Mesodermal cell (in vitro differentiated cells): Measurements from ENCODE around the gene TPPP2.

Source experiments
- H3K27ac ChIP-seq: 2 replicates; pipeline ENCODE4 v1.7.0; 2013; ENCODE audit warnings: mild to moderate bottlenecking, low read depth, low read length, moderate library complexity; ENCODE audit not compliant: severe bottlenecking
- H3K36me3 ChIP-seq: 2 replicates; pipeline ENCODE4 v1.7.1; 2013; ENCODE audit warnings: mild to moderate bottlenecking, low read length, moderate library complexity; ENCODE audit not compliant: control insufficient read depth, insufficient read depth
- H3K4me1 ChIP-seq: one replicate; pipeline ENCODE4 v1.7.1; 2013; ENCODE audit warnings: mild to moderate bottlenecking, low read length; ENCODE audit not compliant: insufficient read depth, control insufficient read depth, poor library complexity, severe bottlenecking
- H3K4me3 ChIP-seq: 2 replicates; pipeline ENCODE4 v1.7.0; 2013; ENCODE audit warnings: low read length, control low read depth, mild to moderate bottlenecking; ENCODE audit not compliant: insufficient read depth, poor library complexity, severe bottlenecking; ENCODE audit errors: extremely low read depth
- H3K9me3 ChIP-seq: 2 replicates; pipeline ENCODE4 v1.7.1; 2013; ENCODE audit warnings: mild to moderate bottlenecking, low read length, moderate library complexity; ENCODE audit not compliant: control insufficient read depth
- WGBS, 2 experiments: methylation state at CpG; one replicate each; pipeline ENCODE4 v1.1.5; 2013; ENCODE audit warnings: missing lambda C conversion rate in 2 of 2; ENCODE audit not compliant: insufficient coverage in 2 of 2; 5-methylcytosine and 5-hydroxymethylcytosine counted together

TPPP2 gene

GRCh38 chr14:21048638-21049037, 18.6 kb downstream of the TPPP2 start:
- Histone ChIP-seq H3K9me3 (no peaks in the 10 kb centered on the region), H3K27ac (no peak overlapping the region), H3K36me3 (no peaks in the 10 kb centered on the region), H3K4me1 (peaks cover 9% of the 10 kb centered on the region), H3K4me3 (no peak overlapping the region)
- WGBS, 2 experiments, result 90 to 100% methylated on average over 1 to 2 of the region's 2 CpGs

- Histone ChIP-seq H3K4me1 (peaks cover 3% of the 10 kb centered on the region), H3K9me3 (no peaks in the 10 kb centered on the region), H3K36me3 (no peaks in the 10 kb centered on the region), H3K27ac (no peak overlapping the region), H3K4me3 (no peak overlapping the region)
- WGBS, 2 experiments, result 100% methylated on average over 1 of the region's 3 CpGs; no CpG with 5 or more reads in 1 of the 2 experiments
Observed at GRCh38 chr14:21049271-21049673, 19.3 kb downstream of the TPPP2 start.

GRCh38 chr14:21050597-21050996, 20.6 kb downstream of the TPPP2 start:
- Histone ChIP-seq H3K27ac (no peak overlapping the region), H3K36me3 (no peaks in the 10 kb centered on the region), H3K9me3 (no peaks in the 10 kb centered on the region), H3K4me3 (no peak overlapping the region), H3K4me1 (peaks cover 3% of the 10 kb centered on the region)
- WGBS, 2 experiments, result 92 to 100% methylated on average over 1 of the region's 3 CpGs

GRCh38 chr14:21053184-21054122, 23.4 kb downstream of the TPPP2 start:
- Histone ChIP-seq H3K9me3 (no peaks in the 10 kb centered on the region), H3K27ac (no peak overlapping the region), H3K36me3 (no peaks in the 10 kb centered on the region), H3K4me3 (no peak overlapping the region), H3K4me1 (peaks cover 3% of the 10 kb centered on the region)
- WGBS, 2 experiments, result 89% methylated on average over 16 to 18 of the region's 20 CpGs

GRCh38 chr14:21054123-21054767, 24.2 kb downstream of the TPPP2 start:
- Histone ChIP-seq H3K4me3 (no peak overlapping the region), H3K9me3 (no peaks in the 10 kb centered on the region), H3K4me1 (peaks cover 3% of the 10 kb centered on the region), H3K27ac (no peak overlapping the region), H3K36me3 (no peaks in the 10 kb centered on the region)
- WGBS, 2 experiments, result 92% methylated on average over 2 of the region's 3 CpGs

GRCh38 chr14:21054768-21055145, 24.7 kb downstream of the TPPP2 start:
- H3K9me3 ChIP-seq, result no peaks in the 10 kb centered on the region
- peaks cover 3% of the 10 kb centered on the region for H3K4me1 ChIP-seq
- no peak overlapping the region for H3K27ac ChIP-seq
- no peak overlapping the region for H3K4me3 ChIP-seq
- 100% methylated on average over 1 of the region's 4 CpGs; no CpG with 5 or more reads in 1 of the 2 experiments for WGBS, 2 experiments
- H3K36me3 ChIP-seq, result no peaks in the 10 kb centered on the region

- 64 to 68% methylated on average over 3 to 4 of the region's 5 CpGs for WGBS, 2 experiments
- Histone ChIP-seq H3K9me3 (no peaks in the 10 kb centered on the region), H3K4me3 (no peak overlapping the region), H3K4me1 (peaks cover 11% of the 10 kb centered on the region), H3K36me3 (no peaks in the 10 kb centered on the region), H3K27ac (no peak overlapping the region)
Observed at GRCh38 chr14:21055432-21056117, 25.6 kb downstream of the TPPP2 start.

GRCh38 chr14:21056520-21057163, 26.6 kb downstream of the TPPP2 start:
- Histone ChIP-seq H3K4me1 (peaks cover 12% of the 10 kb centered on the region), H3K9me3 (no peaks in the 10 kb centered on the region), H3K36me3 (no peaks in the 10 kb centered on the region), H3K27ac (no peak overlapping the region), H3K4me3 (no peak overlapping the region)
- 86 to 93% methylated on average over 5 to 6 of the region's 10 CpGs for WGBS, 2 experiments

- 86 to 91% methylated on average over 5 to 7 of the region's 8 CpGs for WGBS, 2 experiments
- Histone ChIP-seq H3K27ac (no peak within 1 kb of the TSS), H3K9me3 (no peaks in the 10 kb centered on the region), H3K4me1 (peaks cover 19% of the 10 kb centered on the region), H3K36me3 (no peaks in the 10 kb centered on the region), H3K4me3 (no peak within 1 kb of the TSS)
Observed at GRCh38 chr14:21057803-21058675, 28.0 kb downstream of the TPPP2 start, which contains the start of gene RNASE8. Gene RNASE8, plus strand, starts transcription at chr14:21057822. Its CDS starts 71 bp downstream, at chr14:21057893.
